GM12878 (cell line): Measurements from ENCODE around the gene SLC13A2. TPM values are rescaled to one million over a fixed set of nuclear protein-coding genes. Genes with fewer than 3 reads are reported as not detected.

Experiments used
- ATAC-seq: fragments of 200-7000 bp; cut with Tn5 transposase; 3 replicates; pipeline ENCODE4 v1.9.1; 2020; ENCODE audit warnings: mild to moderate bottlenecking, moderate library complexity
- BruUV-seq: library from RNA; stranded (reverse); fragments of 400-500 nt; replicated peaks from 2 replicates; lab custom pipeline; 2021; lab: Mats Ljungman, UMichigan
- CTCF ChIA-PET: fragments of 300-600 bp; sonication (Branson Sonifier 250); formaldehyde crosslinking; extraction: SDS; loops from one replicate; lab custom pipeline; 2021; ENCODE audit warnings: inconsistent platforms; lab: Yijun Ruan, JAX
- POLR2A ChIA-PET: fragments of 350-600 bp; formaldehyde crosslinking; extraction: SDS; loops from one replicate; lab custom pipeline; 2021; ENCODE audit warnings: inconsistent platforms; lab: Charles Lee
- RAD21 ChIA-PET: fragments of 300-600 bp; sonication (Branson Sonifier 250); formaldehyde crosslinking; loops from one replicate; lab custom pipeline; 2023; ENCODE audit warnings: antibody characterized with exemption; ENCODE audit not compliant: unreplicated experiment; lab: Charles Lee
- SMC1A ChIA-PET: fragments of 300-600 bp; sonication (Branson Sonifier 250); formaldehyde crosslinking; loops from one replicate; lab custom pipeline; 2023; ENCODE audit not compliant: unreplicated experiment, uncharacterized antibody; lab: Charles Lee
- DNase-seq: peaks from one replicate; pipeline ENCODE4 v3.0.0-alpha.2; 2011; ENCODE audit warnings: low read depth, low spot score
- FAIRE-seq: peaks from 3 replicates; lab custom pipeline; 2011; peaks lifted over from hg19 to GRCh38; lab: Jason Lieb, UNC
- H2AFZ ChIP-seq: 2 replicates; pipeline ENCODE4 v1.6.0; 2011; ENCODE audit warnings: low read depth, low read length, control low read depth; ENCODE audit not compliant: control insufficient read depth
- H3K27ac ChIP-seq: 2 replicates; pipeline ENCODE4 v1.5.1; 2011; ENCODE audit warnings: control low read depth; ENCODE audit not compliant: control insufficient read depth, insufficient read depth
- H3K27me3 ChIP-seq, 2 experiments: replicated peaks in 1 of 2; 2 replicates each; pipeline versions ENCODE4 v1.6.0 to v1.6.1; 2011; ENCODE audit warnings: low read length in 1 of 2; ENCODE audit not compliant: control insufficient read depth in 2 of 2, insufficient read depth in 2 of 2
- H3K36me3 ChIP-seq, 2 experiments: 2 replicates each; pipeline ENCODE4 v1.5.1; 2011; ENCODE audit warnings: low read length in 1 of 2; ENCODE audit not compliant: control insufficient read depth in 2 of 2, insufficient read depth in 2 of 2
- H3K4me1 ChIP-seq: 2 replicates; pipeline ENCODE4 v1.6.1; 2011; ENCODE audit warnings: mild to moderate bottlenecking, low read length, moderate library complexity, mixed read lengths; ENCODE audit not compliant: control insufficient read depth, insufficient read depth
- H3K4me2 ChIP-seq: 2 replicates; pipeline ENCODE4 v1.6.0; 2011; ENCODE audit warnings: control low read depth; ENCODE audit not compliant: control insufficient read depth, insufficient read depth
- H3K4me3 ChIP-seq: fragments of 200-600 bp; sonication (generic); 2 replicates; pipeline ENCODE4 v1.5.1; 2016
- H3K79me2 ChIP-seq: 2 replicates; pipeline ENCODE4 v1.6.0; 2011; ENCODE audit warnings: low read length; ENCODE audit not compliant: control insufficient read depth, insufficient read depth
- H3K9ac ChIP-seq: 2 replicates; pipeline ENCODE4 v1.8.0; 2011; ENCODE audit warnings: low read length, control low read depth, mixed read lengths; ENCODE audit not compliant: control insufficient read depth, insufficient read depth
- H3K9me3 ChIP-seq: replicated peaks from 3 replicates; pipeline ENCODE4 v1.5.1; 2011; ENCODE audit warnings: mild to moderate bottlenecking, low read length; ENCODE audit not compliant: control insufficient read depth, insufficient read depth
- H4K20me1 ChIP-seq: 2 replicates; pipeline ENCODE4 v1.6.0; 2011; ENCODE audit not compliant: control insufficient read depth, insufficient read depth
- BMI1 ChIP-seq: fragments of 450-650 bp; IDR thresholded peaks from 2 replicates; pipeline ENCODE4 v1.6.1; 2016; ENCODE audit warnings: mild to moderate bottlenecking, moderate library complexity, borderline replicate concordance
- CBX5 ChIP-seq: sonication (generic); IDR thresholded peaks from 2 replicates; pipeline ENCODE4 v1.6.1; 2016; ENCODE audit warnings: low read depth, moderate library complexity, mild to moderate bottlenecking, inconsistent platforms
- E2F8 ChIP-seq: fragments of 450-650 bp; IDR thresholded peaks from 2 replicates; pipeline ENCODE4 v1.6.1; 2018; ENCODE audit warnings: mild to moderate bottlenecking, low read depth, moderate library complexity; ENCODE audit not compliant: partially characterized antibody
- IRF4 ChIP-seq: IDR thresholded peaks from 2 replicates; pipeline ENCODE4 v1.6.1; 2011; ENCODE audit warnings: low read depth, low read length
- PKNOX1 ChIP-seq: fragments of 450-650 bp; IDR thresholded peaks from 2 replicates; pipeline ENCODE4 v1.6.1; 2016; ENCODE audit warnings: mild to moderate bottlenecking
- RCOR1 ChIP-seq: conservative IDR thresholded peaks from 2 replicates; pipeline ENCODE4 v1.6.1; 2012; ENCODE audit warnings: low read depth, low read length, improper control_type of control experiment
- WGBS: methylation state at CpG from one replicate; pipeline ENCODE4 v1.1.6; 2016; ENCODE audit warnings: low lambda C conversion rate; ENCODE audit not compliant: insufficient replicate concordance, insufficient coverage; ENCODE audit errors: missing lambda C conversion rate; 5-methylcytosine and 5-hydroxymethylcytosine counted together
- in situ Hi-C: fragments of 300-500 bp; cut with MboI; formaldehyde crosslinking; loops from 9 replicates; pipeline ENCODE4 v1.14.3; 2018; ENCODE audit warnings: mixed read lengths
- intact Hi-C: fragments of 100-400 bp; cut with micrococcal nuclease; formaldehyde crosslinking; loops from one replicate; pipeline ENCODE4 v1.14.2; 2022; ENCODE audit not compliant: unreplicated experiment
- polyA plus RNA-seq, 11 experiments: library from polyadenylated mRNA; depleted of rRNA in 4 of 11; unstranded in 6 of 11; stranded (reverse) in 5 of 11; fragments of >200 nt; fragmentation: Nextera tagmentation in 4 of 11; fragmentation: Illumina TruSeq in 1 of 11; extraction: Ambion mirVana in 4 of 11; extraction: Trizol in 1 of 11; gene quantifications; 1 replicate in 1 of 11; 2 replicates in 10 of 11; pipeline versions ENCODE4 v1.2.1 to v1.2.3, GENCODE V29; 2011 to 2016; ENCODE audit warnings: inconsistent platforms in 2 of 11, missing spikeins in 2 of 11, low read depth in 1 of 11
- total RNA-seq, 4 experiments: library from RNA; depleted of rRNA in 3 of 4; stranded (reverse); fragments of >200 nt in 3 of 4; fragmentation: Illumina TruSeq in 1 of 4; extraction: Trizol in 1 of 4; gene quantifications; 2 replicates each; pipeline versions ENCODE4 v1.2.1 to v1.2.3, GENCODE V29; 2013 to 2021

The SLC13A2 gene
- total and polyA plus RNA-seq, 10 of the 15 experiments (the other 5 are each of a cell fraction or from before 2014, with no cell fraction given), result 0.03 to 0.13 (median 0.05) TPM; not detected in 6

- TF ChIP-seq E2F8 (no peak), CBX5 (no peak), RCOR1 (no peak), BMI1 (no peak)
Measured at GRCh38 chr17:28509789-28510188, 36.3 kb downstream of the SLC13A2 start (continued).

GRCh38 chr17:28511858-28512461, 38.5 kb downstream of the SLC13A2 start:
- no TSS peak for BruUV-seq
- H3K4me3 ChIP-seq, result no peak overlapping the region
- H3K9ac ChIP-seq, result no peak overlapping the region
- H3K27ac ChIP-seq, result no peak overlapping the region
- no peak overlapping the region for H3K4me2 ChIP-seq
- H3K36me3 ChIP-seq, result no peaks in the 10 kb centered on the region
- ATAC-seq, result peak; percentile 27; the same call in 1 of the 3 replicates
- H3K79me2 ChIP-seq, result no peaks in the 10 kb centered on the region
- ChIA-PET RAD21 (interaction anchor here (0.6 to 1.7 kb wide), 3 partner anchors 11 to 1883 kb away, joined by 4 to 8 read pairs (median 4); no protein-coding TSS in a partner anchor), CTCF (interaction anchor here (0.7 kb wide), 3 partner anchors 8 to 243 kb away, joined by 3 read pairs; no protein-coding TSS in a partner anchor), POLR2A (interaction anchor here (0.6 to 1.3 kb wide), 2 partner anchors 8 to 1681 kb away, joined by 4 to 8 read pairs; no protein-coding TSS in a partner anchor), SMC1A (interaction anchor here (0.9 to 1.1 kb wide), 2 partner anchors 9 to 13 kb away, joined by 3 read pairs; no protein-coding TSS in a partner anchor)
- peaks cover 12% of the 10 kb centered on the region for H3K4me1 ChIP-seq
- no peaks in the 10 kb centered on the region for H3K27me3 ChIP-seq
- intact Hi-C loops (no loop called here), in situ Hi-C loops (no loop called here)
- H4K20me1 ChIP-seq, result no peaks in the 10 kb centered on the region
- peaks cover 1% of the 10 kb centered on the region; the same call in 1 of the 3 replicates for H3K9me3 ChIP-seq
- no peak for DNase-seq
- WGBS, result 52% methylated on average over 3 of the region's 3 CpGs
- TF ChIP-seq IRF4 (no peak), PKNOX1 (0 out of 2 replicates have a peak, but pooled peaks have one; percentile 20)
- no peak for FAIRE-seq
- H2AFZ ChIP-seq, result no peak overlapping the region
